ENCODE data around the gene PLCB3. TPM values are rescaled to one million over a fixed set of nuclear protein-coding genes. Genes with fewer than 3 reads are reported as not detected.

PLCB3 gene
- total RNA-seq = 66.6 and 84.5 TPM in 2 replicates

DNA sequence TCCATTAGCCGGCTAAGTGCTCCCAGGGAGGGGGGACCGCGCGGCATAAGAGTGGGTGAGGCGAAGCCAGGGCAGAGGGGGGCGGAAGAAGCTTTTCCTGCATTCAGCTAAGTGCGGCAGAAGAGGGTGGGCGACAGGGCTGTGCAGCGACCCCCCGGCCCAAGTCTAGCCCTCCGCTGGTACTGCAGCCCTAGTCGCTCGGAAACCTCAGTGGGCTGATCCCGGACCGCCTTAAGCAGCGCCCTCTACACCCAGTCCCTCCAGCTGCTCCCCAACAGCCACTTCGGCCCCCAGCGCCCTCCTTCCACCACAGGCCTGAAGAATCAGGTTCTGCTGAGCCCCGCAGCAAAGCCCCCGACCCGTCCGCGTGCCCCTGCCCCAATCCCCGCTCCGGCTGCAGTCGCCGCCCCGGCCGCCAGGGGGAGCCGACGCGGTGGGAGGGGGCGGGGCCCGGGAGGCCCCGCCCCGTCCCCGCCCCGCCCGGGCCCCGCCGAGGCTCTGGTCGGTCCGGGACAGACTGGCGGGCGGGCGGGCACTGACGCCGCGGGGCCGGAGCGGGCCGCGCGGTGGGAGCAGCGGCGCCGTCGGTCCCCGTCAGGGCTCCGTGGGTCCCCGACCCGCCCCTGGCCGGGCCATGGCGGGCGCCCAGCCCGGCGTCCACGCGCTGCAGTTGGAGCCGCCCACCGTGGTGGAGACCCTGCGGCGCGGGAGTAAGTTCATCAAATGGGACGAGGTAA, at the start of gene PLCB3:
Gene PLCB3, plus strand, starts transcription at position 515 of the 737 bp plus-strand sequence. Its CDS starts 120 bp downstream, at position 635.
- DNase-seq (ENCODE audit: low read depth, low spot score) = no peak

DNA sequence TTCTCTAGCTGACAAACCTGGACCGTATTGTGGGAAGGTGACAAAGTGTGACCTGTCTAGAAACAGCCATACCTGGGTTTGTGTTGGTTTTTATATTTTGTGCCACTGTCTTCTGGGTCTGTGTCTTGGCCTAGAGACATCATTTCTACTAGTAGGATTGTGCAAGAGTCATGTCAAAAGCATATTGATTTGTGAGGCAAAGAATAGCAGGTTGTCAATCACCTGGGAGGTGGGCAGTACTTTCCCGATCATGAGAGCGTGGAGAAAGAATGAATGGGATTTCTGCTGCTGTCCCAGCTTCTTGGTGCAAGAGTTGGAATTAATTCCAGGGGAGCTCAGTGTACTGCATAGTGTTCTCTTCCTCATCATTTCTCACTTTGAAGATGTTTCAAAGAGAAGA, 49.8 kb upstream of the PLCB3 start:
- DNase-seq (ENCODE audit: low read depth, low spot score) = no peak

DNA sequence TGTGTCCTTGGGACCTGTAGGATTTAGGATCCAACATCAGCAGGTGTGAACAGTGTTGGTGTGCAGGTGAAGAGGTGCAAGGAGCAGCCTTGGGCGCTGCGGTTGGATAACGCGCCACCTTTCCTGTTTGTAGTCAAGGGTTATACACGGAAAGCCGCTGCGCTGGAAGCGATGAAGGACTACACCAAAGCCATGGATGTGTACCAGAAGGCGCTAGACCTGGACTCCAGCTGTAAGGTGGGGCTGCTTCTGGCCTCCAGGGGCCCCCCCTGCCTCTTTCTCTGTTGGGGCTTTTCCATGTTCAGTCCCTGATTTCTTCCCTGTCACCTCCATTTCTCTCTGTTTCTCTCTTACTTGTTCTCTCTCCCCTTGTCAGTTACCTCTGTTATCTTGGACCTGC, 48.3 kb upstream of the PLCB3 start:
- DNase-seq (ENCODE audit: low read depth, low spot score) = no peak

DNA sequence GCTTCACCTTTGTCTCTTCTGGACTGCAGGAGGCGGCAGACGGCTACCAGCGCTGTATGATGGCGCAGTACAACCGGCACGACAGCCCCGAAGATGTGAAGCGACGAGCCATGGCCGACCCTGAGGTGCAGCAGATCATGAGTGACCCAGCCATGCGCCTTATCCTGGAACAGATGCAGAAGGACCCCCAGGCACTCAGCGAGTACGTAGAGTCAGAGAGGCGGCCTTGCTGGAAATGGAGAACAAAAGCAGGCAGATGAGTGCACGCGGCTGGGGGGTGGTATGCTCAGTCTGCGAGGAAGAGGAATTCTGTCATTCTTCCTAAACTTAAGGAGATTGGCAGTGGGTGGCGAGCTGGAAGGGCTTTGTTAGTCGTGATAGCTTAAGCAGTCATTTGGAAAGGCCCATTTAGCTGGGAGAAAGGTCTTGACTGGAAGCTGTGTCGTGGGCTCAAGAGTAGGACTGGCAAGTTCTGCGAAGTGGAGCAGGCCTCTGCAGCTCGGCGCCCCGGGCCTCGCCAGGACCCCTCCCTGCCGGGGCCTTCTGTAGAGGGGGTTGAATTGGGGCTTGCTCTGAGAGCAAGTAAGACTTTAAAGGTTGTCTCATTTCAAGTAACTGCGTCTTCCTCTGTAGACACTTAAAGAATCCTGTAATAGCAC, 47.8 kb upstream of the PLCB3 start:
- DNase-seq (ENCODE audit: low read depth, low spot score) = no peak

DNA sequence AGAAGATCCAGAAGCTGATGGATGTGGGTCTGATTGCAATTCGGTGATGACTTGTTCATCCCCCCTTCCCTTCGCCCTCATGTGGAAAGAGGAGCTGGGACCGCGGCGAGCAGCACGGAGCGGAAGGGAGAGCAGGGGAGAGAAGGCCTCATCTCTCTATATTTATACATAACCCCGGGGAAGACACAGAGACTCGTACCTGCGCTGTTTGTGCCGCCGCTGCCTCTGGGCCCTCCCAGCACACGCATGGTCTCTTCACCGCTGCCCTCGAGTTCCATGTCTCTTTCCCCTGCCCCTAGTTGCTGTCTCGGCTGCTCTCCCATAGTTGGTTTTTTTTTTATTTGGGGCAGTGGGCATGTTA, 47.3 kb upstream of the PLCB3 start:
- DNase-seq (ENCODE audit: low read depth, low spot score) = no peak

DNA sequence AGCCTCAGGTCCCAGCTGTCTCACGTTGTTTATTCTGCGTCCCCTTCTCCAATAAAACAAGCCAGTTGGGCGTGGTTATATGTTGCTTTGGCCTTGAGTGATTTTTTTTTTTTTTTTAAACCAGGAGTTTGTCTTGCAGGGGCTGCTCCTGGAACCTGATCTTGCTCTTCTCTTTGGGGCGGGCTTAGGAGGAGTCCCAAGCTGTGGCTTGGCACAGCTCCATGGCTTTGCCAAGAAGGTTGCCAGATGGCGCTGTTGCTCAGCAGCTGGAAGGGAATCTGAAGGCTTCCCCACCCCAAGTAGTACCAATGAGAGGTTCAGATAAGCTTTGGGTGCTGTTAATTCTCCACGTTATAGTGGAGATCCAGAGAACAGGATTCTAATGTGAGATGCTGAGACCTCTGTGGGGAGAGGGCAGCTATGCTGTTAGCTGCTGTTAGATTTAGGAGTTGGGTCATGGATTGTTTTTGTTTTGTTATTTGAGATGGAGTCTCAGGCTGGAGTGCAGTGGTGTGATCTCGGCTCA, 46.8 kb upstream of the PLCB3 start:
- DNase-seq (ENCODE audit: low read depth, low spot score) = peak; percentile 84

DNA sequence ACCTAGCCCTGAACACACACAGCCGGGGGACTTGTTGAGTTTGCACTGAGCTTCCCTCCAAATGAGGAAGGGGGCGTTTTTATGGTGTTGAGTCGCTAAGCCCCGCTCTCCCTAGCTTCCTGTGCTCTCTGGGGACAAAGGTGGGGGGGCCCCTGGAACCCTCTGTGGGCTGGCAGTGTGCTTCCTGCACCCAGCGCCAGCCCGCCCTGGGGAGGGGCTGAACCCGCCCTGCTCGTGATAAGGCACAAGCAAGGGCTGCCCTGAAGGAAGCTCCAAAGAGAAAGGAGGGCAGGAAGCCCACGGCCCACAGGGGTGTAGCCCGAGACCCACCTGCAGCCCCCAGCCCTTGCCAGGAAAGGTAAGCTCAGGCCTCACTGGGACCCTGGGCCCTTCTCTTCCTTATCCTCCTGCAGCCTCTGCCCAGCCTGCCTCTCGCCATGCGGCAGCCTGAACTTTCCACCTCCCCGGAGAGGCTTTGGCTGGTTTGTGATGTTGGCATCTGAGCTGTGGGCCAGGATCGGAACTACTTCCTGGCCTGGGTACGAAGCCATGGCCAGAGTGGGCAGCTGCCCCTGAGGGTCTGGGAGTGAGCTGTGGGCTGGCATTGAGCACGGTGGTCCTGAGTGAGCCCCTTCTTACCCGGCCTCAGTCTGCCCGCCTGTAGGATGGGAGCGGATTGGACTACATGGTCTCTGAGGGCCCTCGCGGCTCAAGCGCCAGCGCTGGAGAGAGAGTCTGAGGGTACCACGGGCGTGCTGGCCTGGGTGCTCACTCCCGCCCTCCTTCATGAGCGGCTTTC, 44.7 kb upstream of the PLCB3 start, which contains the start of gene FERMT3:
Gene FERMT3, plus strand, starts transcription at position 265 of the 799 bp plus-strand sequence. CDS start 644 bp downstream, outside the sequence.
- DNase-seq (ENCODE audit: low read depth, low spot score) = no peak

DNA sequence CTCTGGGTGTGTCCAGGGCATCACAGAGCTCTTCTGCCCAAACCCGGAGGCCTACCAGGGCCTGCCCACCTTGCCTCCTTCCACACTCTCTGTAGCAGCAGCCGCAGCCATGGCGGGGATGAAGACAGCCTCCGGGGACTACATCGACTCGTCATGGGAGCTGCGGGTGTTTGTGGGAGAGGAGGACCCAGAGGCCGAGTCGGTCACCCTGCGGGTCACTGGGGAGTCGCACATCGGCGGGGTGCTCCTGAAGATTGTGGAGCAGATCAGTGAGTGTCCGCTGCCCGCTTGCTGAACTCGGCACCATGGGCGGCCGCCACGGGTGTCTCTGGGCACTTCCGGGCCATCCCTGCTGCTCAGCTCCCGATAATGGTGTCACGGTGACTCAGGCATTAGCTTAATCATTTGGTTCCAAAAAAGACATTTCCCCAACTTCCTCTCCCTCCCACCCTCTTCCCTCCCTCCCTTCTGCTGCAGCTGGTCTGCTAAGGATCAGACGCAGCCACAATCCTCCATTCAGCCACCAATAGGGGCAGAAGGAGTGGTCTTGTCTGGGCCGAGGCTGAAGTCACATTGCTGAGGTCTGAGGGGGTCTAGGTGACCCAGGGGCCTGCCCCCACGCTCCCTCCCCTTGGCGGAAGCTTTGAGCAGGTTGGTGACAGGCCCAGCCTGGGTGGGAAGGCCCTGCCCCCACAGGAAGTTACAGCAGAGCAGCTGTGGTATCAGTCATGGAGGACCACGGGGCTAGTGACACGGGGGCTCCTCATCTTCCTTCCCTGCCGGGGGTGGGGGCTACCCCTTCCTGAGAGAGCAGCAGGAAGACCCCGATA, 43.9 kb upstream of the PLCB3 start:
- DNase-seq (ENCODE audit: low read depth, low spot score) = no peak

DNA sequence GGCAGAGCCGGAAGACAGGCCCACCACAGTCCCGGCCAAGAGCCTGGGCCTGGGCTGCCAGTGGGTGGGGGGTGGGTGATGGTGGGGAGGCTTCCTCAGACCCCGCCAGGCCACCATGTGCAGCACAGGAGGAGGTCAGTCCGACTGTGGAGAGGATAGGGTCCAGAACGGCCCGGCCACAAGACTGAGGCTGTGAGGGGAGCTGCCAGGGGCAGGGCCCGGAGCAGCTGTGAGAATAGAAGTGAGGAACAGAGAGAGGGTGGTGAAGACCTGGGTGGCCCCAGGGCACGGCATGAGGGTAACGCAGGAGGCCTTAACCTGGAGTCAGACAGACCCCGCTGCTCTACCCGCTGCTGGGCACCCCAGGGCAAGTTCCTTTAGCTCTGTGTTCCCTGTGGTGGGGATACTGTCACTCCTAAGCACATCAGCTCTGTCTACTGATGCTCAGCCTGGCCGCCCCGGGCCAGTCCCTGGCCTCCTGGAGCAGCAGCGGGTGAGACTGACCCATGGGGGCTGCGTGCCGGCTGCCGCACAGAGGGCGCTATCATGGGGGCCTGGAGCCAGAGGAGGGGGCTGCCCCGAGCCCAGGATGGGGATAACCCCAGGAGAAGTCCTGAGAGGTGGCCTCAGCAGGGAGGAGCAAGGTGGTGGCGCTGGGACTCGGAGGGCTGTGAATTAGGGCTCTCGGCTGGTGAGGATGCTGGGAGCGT, 43.1 kb upstream of the PLCB3 start:
- DNase-seq (ENCODE audit: low read depth, low spot score) = no peak

DNA sequence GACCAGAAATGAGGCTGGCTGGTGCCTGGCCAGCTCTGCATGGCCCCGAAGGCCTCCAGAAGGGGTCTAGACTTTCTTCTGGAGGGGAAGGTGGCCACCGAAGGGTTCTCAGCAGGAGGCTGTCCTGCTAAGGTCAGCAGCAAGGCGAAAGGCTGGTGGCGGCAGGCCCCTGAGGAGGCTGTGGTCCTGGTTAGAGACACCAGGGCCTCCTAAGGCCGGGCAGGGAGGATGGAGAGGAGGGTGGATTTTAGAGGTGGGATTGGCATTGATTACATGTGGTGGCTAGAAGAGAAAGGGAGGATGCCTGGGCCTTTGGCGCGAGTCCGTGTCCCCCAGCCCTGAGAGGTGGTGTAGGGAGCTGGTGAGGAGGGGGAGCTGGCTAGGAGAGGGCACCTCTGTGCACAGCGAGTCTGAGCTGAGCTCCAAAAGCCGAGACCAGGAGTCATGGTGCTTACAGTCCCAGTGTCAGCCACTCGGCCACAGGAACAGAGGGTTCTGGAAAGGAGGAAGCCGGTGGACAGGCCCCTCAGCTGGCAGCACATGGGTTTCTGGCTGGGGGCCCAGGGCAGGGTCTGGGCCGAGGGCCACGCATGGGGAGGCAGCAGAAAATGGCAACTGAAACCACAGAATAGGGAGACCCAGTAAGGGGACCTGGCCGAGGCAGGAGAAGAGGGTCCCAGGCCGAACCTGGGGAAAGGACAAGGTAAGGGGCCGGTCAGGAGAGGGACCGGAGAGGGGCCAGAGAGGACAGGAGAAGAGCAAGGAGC, 42.4 kb upstream of the PLCB3 start:
- no peak for DNase-seq (ENCODE audit: low read depth, low spot score)

DNA sequence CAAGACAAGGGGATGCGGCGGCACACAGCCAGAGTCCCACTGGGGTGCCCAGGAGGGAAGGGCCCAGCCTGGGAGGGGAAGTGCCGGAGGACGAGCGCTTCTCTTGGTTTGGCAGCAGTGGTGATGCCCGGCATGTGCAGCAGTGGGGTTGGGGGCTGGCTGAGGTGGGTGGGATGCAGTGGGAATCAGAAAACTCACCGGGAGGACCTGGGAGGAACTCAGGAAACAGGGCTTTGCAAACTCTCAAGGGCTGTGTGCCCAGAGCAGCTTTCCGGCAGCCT, 41.8 kb upstream of the PLCB3 start:
- DNase-seq (ENCODE audit: low read depth, low spot score) = no peak

DNA sequence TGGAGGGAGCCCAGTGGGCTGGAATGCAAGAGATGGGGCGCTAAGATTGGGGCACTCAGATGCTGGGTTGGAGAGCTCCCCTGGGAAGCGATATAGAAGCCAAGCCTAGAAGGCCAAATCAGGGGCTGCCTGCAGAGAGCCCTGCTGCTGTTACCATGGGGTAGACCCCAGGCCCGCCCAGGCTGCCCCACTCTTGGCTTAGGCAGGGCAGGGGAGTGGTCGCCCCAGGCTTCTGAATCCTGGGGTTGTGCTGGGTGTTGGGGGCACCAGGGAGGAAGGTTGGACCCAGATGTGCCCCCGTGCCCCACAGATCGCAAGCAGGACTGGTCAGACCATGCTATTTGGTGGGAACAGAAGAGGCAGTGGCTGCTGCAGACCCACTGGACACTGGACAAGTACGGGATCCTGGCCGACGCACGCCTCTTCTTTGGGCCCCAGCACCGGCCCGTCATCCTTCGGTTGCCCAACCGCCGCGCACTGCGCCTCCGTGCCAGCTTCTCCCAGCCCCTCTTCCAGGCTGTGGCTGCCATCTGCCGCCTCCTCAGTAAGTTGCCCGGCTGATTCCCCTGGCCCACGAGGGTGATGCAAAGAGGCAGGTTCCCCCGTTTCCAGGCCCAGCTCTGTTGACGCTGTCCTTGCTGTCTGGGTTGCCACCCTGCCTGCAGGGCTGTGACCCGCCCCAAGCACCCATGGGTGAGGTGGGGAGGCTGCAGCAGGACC, 40.9 kb upstream of the PLCB3 start:
- DNase-seq (ENCODE audit: low read depth, low spot score) = no peak

DNA sequence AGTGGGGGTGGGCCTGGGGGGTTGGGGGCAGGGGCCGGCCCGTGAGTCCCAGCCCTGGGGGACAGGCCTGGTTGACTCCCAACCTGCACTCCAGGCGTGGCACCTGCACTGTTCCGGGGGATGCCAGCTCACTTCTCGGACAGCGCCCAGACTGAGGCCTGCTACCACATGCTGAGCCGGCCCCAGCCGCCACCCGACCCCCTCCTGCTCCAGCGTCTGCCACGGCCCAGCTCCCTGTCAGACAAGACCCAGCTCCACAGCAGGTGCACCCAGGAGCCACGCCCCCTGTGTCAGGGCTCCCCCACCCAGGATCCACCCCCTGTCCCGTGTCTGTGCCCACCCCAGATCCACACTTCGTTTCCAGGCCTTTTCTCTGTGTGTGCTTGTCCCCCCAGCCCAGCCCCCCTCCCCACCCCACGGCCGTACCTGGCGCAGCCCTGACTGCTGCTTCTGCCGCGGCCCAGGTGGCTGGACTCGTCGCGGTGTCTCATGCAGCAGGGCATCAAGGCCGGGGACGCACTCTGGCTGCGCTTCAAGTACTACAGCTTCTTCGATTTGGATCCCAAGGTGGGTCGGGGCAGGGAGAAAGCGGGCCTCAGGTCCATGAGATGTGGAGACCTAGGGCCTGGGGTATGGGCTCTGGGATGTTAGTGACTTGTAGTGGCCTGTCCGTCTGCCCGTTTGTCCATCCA, 40.0 kb upstream of the PLCB3 start:
- no peak for DNase-seq (ENCODE audit: low read depth, low spot score)

DNA sequence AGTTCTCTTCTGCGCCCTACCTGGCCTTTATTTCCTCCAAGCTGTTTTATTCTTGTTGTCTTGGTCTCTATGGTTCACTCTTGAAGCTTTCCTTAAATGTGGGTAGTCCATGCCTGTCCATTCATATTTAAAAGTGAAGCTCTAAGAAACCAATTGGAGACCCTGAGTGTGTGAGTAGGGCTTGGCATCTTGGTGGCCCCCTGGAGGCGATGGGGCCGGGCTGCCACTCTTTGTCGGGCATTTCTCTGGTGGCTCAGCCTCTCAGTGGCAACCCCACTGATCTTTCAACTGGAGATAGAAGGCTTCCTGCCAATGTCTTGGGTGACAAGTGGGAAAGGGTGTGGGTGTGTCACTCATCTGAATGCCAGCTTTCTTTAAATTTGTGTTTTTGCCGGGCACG, 34.5 kb upstream of the PLCB3 start:
- DNase-seq (ENCODE audit: low read depth, low spot score) = no peak

DNA sequence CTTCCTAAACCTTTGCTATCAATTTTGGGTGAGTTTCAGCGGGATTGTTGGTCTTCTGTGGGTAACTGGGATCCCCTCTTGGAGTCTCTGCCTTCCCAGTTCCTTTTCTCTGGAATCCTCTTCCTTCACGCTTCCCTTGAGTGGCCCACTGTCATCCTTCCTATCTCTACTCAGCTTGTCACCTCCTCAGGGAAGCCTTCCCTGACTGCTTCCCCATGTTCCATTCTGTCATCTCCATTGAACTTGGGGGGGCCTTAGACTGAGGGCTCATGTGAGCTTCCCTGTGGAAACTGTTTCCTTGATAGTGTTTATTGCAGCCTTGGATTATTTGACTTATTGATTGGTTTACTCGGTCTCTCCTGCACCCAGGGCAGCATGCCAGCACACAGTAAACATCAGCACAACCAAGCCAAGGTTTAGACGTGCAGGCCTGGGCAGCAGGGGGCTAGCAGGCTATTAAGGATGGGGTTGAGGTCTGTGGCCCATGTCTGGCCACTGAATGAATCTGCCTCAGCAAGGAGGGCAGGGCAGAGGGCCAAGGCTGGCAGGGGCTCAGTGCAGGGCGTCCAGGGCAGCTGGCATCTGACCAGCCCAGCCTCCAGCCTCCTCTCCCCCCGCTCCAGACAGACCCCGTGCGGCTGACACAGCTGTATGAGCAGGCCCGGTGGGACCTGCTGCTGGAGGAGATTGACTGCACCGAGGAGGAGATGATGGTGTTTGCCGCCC, 32.5 kb upstream of the PLCB3 start:
- no peak for DNase-seq (ENCODE audit: low read depth, low spot score)

DNA sequence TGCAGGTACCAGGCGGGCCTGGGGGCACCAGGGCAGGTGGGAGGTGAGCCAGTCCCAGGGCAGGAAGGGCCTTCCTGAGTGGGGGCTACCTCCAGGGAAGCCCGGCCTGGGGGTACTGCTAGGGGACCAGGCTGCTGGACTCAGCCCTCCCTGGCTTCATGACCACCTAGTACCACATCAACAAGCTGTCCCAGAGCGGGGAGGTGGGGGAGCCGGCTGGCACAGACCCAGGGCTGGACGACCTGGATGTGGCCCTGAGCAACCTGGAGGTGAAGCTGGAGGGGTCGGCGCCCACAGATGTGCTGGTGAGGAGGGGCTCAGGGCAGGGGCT, 32.0 kb upstream of the PLCB3 start:
- no peak for DNase-seq (ENCODE audit: low read depth, low spot score)

DNA sequence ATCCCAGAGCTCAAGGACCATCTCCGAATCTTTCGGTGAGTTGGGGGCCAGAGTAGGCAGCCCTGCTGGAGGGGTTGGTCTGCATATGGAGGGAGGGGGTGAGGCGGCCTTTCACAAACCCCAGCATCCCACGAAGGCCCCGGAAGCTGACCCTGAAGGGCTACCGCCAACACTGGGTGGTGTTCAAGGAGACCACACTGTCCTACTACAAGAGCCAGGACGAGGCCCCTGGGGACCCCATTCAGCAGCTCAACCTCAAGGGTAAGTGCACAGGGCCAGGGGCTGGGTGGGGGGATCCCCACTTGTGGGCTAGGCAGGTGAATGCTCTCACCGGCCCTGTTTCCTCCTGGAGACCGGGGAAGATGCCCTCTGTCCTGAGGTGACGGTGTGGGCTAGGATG, 31.6 kb upstream of the PLCB3 start:
- DNase-seq (ENCODE audit: low read depth, low spot score) = no peak

DNA sequence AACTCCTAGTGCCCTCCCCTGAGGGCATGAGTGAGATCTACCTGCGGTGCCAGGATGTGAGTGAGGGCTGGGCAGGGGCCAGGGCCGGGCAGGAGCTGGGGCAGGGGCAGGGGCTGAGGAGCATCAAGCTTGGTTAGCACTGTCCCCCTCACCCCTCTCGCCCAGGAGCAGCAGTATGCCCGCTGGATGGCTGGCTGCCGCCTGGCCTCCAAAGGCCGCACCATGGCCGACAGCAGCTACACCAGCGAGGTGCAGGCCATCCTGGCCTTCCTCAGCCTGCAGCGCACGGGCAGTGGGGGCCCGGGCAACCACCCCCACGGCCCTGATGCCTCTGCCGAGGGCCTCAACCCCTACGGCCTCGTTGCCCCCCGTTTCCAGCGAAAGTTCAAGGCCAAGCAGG, 31.1 kb upstream of the PLCB3 start:
- no peak for DNase-seq (ENCODE audit: low read depth, low spot score)

Measured in pulmonary artery endothelial cell (primary cell).